Parathyroid adenoma (tissue), 2 donors: ENCODE measurements around the gene SMPX.

Experiments used
- H2AFZ ChIP-seq: fragments of 300-600 bp; sonication (generic); one replicate; pipeline ENCODE4 v1.7.0; 2017; ENCODE audit warnings: antibody characterized with exemption, mild to moderate bottlenecking
- H3K27ac ChIP-seq: fragments of 300-600 bp; sonication (generic); one replicate; pipeline ENCODE4 v1.7.0; 2017
- H3K27me3 ChIP-seq: fragments of 300-600 bp; sonication (generic); one replicate; pipeline ENCODE4 v1.7.0; 2017; ENCODE audit warnings: low read length; ENCODE audit not compliant: control insufficient read depth, insufficient read depth
- H3K36me3 ChIP-seq: fragments of 300-600 bp; sonication (generic); one replicate; pipeline ENCODE4 v1.7.0; 2017; ENCODE audit warnings: low read length; ENCODE audit not compliant: control insufficient read depth, insufficient read depth
- H3K4me1 ChIP-seq: fragments of 300-600 bp; sonication (generic); one replicate; pipeline ENCODE4 v1.7.0; 2017; ENCODE audit warnings: control low read depth
- H3K4me2 ChIP-seq: fragments of 300-600 bp; sonication (generic); one replicate; pipeline ENCODE4 v1.7.0; 2017; ENCODE audit warnings: low read length
- H3K4me3 ChIP-seq: fragments of 300-600 bp; sonication (generic); one replicate; pipeline ENCODE4 v1.7.0; 2017; ENCODE audit warnings: low read depth, low read length
- H3K79me2 ChIP-seq: fragments of 300-600 bp; sonication (generic); one replicate; pipeline ENCODE4 v1.7.0; 2017; ENCODE audit warnings: control low read depth
- H3K9ac ChIP-seq: fragments of 300-600 bp; sonication (generic); one replicate; pipeline ENCODE4 v1.7.0; 2017; ENCODE audit warnings: mild to moderate bottlenecking
- H3K9me3 ChIP-seq: fragments of 300-600 bp; sonication (generic); one replicate; pipeline ENCODE4 v1.7.0; 2017; ENCODE audit warnings: low read length; ENCODE audit not compliant: control insufficient read depth
- TF ChIP-seq, protein P1 (sequence below): fragments of 300-600 bp; sonication (generic); IDR thresholded peaks from one replicate; pipeline ENCODE4 v1.7.0; 2017; ENCODE audit warnings: antibody characterized with exemption, mild to moderate bottlenecking
- donor health status: primary hyperparathyroidism.

SMPX gene

DNA sequence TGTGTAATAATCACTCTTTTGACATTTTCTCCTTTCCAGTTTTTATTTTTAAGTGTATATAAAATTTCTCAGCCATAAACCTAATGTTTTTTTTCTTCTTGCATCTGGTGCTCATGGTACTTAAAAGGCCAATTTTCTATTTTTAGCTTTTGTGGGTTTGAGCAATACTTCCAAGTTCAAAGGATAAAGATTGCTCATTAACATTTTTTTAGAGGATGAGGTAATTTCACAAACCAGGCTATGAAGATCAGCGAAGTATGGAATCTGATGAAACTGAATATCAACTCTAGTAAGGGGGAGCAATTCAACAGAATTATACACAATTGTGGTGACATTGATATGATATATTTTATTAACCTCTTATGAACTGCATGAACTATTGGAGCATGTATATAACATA is 74.0 kb downstream of the SMPX start:
- Histone ChIP-seq H3K36me3 (no peaks in the 10 kb centered on the region), H2AFZ (no peak overlapping the region), H3K27ac (no peak overlapping the region), H3K27me3 (no peaks in the 10 kb centered on the region), H3K4me1 (no peaks in the 10 kb centered on the region), H3K79me2 (no peaks in the 10 kb centered on the region), H3K4me3 (no peak overlapping the region), H3K4me2 (no peak overlapping the region), H3K9ac (no peak overlapping the region), H3K9me3 (no peaks in the 10 kb centered on the region)
- TF ChIP-seq, protein P1, sequence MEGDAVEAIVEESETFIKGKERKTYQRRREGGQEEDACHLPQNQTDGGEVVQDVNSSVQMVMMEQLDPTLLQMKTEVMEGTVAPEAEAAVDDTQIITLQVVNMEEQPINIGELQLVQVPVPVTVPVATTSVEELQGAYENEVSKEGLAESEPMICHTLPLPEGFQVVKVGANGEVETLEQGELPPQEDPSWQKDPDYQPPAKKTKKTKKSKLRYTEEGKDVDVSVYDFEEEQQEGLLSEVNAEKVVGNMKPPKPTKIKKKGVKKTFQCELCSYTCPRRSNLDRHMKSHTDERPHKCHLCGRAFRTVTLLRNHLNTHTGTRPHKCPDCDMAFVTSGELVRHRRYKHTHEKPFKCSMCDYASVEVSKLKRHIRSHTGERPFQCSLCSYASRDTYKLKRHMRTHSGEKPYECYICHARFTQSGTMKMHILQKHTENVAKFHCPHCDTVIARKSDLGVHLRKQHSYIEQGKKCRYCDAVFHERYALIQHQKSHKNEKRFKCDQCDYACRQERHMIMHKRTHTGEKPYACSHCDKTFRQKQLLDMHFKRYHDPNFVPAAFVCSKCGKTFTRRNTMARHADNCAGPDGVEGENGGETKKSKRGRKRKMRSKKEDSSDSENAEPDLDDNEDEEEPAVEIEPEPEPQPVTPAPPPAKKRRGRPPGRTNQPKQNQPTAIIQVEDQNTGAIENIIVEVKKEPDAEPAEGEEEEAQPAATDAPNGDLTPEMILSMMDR = no peak

DNA sequence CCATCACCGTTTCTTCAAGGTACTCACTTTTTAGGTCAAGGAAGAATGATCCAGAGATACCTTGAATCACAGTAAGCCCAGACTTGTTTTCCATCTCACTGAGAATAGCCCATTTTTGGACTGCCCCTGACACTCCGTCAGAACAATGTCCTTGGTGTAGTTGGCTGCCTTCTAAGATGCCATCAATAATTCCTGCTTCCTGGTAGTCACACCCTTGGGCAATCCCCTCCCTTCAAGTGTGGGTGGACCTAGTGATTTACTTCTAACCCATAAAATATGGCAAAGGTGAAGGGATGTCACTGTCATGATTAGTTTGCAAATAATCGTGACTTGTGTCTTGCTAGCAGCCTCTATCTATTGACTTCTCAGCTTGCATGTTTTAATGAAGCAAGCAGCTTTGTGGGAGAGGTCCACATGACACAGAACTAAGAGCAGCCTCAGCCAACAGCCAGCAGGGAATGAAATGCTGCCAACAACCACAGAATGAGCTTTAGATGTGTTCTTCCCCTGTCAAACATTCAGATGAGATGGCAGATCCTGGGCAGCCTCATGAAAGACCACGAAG is 79.8 kb downstream of the SMPX start:
- Histone ChIP-seq H3K27ac (no peak overlapping the region), H3K36me3 (no peaks in the 10 kb centered on the region), H3K4me1 (no peaks in the 10 kb centered on the region), H3K9me3 (no peaks in the 10 kb centered on the region), H2AFZ (no peak overlapping the region), H3K27me3 (no peaks in the 10 kb centered on the region), H3K9ac (no peak overlapping the region), H3K79me2 (no peaks in the 10 kb centered on the region), H3K4me2 (no peak overlapping the region), H3K4me3 (no peak overlapping the region)
- TF ChIP-seq, protein P1 = no peak

DNA sequence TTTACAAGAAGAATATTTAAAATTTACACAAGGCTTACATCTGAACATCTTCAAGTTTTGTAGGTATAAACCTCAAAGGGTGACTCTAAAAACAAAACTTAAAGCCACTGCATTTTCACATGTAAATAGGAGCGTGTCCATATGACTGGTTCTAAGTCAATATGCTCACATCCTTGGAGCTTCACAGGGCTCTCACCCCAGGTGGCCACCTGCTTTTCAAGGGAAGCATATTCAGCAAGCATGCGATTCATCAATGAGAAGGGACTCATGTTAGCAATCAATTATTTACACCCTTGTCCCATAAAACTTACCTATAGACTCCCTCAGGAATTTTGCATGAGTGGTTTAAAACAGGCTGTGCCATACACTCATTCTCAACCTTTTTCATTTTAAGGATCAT is 82.0 kb downstream of the SMPX start:
- Histone ChIP-seq H3K9me3 (no peaks in the 10 kb centered on the region), H3K4me3 (no peak overlapping the region), H3K27me3 (no peaks in the 10 kb centered on the region), H3K36me3 (no peaks in the 10 kb centered on the region), H3K4me2 (no peak overlapping the region), H3K27ac (no peak overlapping the region), H3K9ac (no peak overlapping the region), H3K79me2 (no peaks in the 10 kb centered on the region), H2AFZ (no peak overlapping the region), H3K4me1 (no peaks in the 10 kb centered on the region)
- TF ChIP-seq, protein P1 = no peak

DNA sequence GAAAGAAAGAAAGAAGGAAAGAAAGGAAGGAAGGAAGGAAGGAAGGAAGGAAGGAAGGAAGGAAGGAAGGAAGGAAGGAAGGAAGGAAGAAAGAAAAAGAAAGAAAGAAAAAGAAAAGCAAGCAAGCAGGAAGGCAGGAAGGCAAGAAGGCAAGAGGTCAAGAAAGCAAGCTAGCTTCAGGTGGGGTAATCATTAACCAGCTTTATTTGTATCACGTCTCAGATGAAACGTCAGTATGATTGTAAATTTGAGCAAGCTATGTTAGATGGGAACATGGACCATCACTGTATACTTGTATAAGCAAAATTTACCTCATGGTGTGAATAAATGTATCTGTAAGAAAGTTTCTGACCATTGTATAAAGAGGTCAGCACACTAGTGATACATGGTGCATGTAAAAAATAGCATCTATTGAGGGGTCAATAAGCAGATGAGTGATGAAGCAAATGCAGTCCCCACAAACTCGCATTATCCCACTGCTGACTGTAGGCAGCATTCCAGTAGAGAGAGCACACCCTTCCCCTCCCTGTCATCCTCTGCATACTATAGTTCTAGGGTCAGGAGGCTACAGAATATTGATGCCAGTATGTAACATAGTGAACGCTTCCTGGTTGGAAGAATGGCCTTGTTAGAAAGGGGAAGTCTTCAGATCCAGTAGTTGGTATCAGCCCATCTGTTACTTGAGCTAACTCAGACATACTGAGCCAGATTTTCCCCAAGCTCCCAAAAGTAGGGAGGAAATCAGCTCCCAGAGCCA is 83.3 kb downstream of the SMPX start:
- Histone ChIP-seq H3K27me3 (no peaks in the 10 kb centered on the region), H2AFZ (no peak overlapping the region), H3K36me3 (no peaks in the 10 kb centered on the region), H3K79me2 (no peaks in the 10 kb centered on the region), H3K4me3 (no peak overlapping the region), H3K9ac (no peak overlapping the region), H3K4me2 (no peak overlapping the region), H3K4me1 (no peaks in the 10 kb centered on the region), H3K9me3 (no peaks in the 10 kb centered on the region), H3K27ac (no peak overlapping the region)
- TF ChIP-seq, protein P1 = no peak

DNA sequence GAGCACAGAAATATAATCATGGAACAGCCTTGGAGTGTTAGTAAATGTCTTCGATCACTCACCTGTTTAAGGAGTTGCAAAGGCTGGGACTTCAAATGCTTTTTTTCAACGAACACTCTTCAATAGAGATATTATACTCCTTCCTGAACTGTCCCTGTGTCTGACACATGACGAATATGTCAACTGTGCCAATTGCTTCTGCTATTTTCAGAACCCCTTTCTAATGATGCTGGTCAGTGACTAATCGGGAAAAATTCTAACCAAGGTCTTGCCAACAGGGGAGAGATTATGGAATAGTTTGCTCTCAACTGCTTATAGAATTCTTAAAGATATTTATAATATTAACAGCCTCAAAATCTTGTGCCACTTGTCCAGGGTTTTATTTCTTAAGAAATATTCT is 91.2 kb downstream of the SMPX start:
- Histone ChIP-seq H3K79me2 (no peaks in the 10 kb centered on the region), H3K36me3 (no peaks in the 10 kb centered on the region), H3K27me3 (no peaks in the 10 kb centered on the region), H3K4me2 (no peak overlapping the region), H3K9ac (no peak overlapping the region), H2AFZ (no peak overlapping the region), H3K9me3 (no peaks in the 10 kb centered on the region), H3K4me3 (no peak overlapping the region), H3K4me1 (no peaks in the 10 kb centered on the region), H3K27ac (no peak overlapping the region)
- TF ChIP-seq, protein P1 = no peak
